ENCODE data around the gene RNF26.
A peak's percentile ranks its signal among the peaks of the same experiment; 100 is the strongest.
"Not testable (repeated sequence)": the region's sequence is repeated elsewhere in the genome, so short reads cannot be mapped to it uniquely, and the experiment has no call there.

Gene RNF26

DNA sequence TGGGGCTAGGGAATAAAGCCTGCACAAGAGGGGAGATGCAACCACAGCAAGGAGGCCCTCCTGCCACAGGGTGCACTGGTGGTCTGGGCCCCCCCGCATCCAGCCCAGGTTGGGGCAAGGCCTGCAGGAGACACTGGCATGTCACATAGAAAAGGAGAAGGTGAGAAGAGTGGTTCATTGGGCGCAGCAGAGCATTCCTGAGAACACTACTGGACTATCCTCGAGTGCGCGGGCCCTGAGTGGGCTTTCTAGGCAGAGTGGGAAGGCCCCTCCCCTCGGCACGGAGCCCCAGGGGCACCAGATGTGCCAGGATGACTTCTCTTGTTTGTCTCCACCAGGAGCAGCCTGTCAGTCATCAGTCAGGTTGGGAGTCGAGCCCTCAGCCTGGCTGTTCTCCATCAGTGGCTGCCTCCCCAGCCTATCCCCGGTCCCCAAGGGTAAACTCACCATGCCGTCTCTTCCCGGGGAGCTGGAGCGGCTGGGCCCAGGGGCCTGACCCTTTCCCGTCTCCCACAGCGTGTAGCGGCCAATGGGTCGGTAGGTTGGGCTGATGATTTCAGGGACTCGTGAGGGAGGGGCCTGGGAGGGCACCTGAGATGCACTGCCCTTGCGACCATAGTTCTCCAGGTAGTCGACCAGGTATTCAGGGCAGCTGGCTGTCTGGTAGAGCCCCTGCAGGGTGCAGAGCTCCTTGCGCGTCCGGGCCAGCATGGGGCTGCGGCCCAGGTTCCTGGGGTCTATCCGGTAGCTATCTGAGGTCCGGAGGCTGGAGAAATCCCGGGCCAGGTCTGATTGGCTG lies 38.1 kb downstream of the RNF26 start:
- DNase-seq: no peak

DNA sequence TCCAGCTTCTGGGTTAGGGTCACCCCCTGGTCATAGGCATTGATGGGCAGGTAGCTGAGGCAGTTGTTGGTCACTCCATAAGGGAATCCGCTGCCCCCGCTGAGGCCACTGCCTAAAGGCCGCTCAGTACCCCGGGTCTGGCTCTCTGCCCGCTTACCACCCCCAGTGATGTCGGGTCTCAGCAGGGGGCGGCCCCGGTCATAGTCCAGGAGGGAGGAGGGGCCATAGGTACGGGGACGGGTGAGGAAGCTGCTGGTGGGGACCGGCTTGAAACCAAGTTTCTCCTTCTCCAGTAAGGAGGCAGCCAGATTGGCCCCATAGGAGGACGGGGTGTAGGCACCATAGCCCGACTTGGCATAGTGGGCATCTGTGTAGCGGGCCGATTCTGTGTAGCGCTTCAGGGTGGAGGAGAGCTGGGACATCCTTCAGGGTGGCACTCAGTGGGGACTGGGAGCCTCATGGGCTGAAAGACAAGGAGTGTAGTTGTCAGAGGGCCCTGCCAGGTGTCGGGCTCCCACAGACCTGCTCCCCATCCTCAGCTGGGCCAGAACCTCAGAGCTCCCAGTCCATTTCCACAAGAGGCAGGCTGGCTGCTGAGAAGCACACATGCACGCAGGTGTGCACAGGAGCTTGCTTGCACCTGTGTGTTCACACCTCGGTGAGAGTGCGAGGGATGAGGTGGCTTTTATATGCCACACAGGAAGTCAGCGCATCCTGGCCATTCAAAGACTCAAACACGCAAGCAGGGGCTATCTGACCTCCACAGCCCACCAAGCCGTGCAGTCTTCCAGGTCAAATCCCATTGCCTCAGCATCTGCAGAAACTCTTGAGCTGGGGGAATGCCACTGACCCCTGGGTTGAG lies 39.0 kb downstream of the RNF26 start:
- no peak for DNase-seq

DNA sequence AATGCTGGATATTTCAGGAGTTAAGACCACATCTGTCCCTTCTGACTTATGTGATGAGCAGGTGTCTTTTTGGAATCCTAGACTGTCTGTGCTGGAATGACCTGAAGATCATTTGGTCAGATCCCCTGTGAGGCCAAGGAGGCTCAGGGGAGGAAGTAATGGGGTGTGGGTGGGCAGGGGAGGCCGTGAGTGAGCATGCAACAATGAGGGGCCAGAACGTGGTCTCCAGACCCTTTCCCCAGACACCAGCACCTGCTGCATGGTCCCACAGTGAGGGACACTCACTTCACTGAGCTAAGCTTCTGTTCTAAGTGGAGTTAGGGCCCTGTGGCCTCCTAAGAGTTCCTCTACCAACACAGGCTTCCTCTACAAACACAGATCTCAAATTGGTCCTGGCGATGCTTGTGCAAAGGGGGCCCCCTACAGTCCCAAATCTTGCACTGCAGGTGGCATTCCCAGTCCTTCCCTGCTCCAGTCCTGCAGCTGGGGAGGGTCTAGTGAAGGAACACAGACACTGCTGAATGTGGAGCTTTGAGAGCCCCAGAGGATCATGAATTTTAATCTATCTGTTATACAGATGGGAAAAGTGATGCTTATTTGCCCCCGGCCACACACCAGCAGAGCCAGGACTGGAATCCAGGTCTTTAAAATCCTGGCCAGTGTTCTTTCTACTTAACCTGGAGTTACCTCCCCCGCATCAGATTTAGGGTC lies 39.7 kb downstream of the RNF26 start:
- peak; percentile 53 for DNase-seq

DNA sequence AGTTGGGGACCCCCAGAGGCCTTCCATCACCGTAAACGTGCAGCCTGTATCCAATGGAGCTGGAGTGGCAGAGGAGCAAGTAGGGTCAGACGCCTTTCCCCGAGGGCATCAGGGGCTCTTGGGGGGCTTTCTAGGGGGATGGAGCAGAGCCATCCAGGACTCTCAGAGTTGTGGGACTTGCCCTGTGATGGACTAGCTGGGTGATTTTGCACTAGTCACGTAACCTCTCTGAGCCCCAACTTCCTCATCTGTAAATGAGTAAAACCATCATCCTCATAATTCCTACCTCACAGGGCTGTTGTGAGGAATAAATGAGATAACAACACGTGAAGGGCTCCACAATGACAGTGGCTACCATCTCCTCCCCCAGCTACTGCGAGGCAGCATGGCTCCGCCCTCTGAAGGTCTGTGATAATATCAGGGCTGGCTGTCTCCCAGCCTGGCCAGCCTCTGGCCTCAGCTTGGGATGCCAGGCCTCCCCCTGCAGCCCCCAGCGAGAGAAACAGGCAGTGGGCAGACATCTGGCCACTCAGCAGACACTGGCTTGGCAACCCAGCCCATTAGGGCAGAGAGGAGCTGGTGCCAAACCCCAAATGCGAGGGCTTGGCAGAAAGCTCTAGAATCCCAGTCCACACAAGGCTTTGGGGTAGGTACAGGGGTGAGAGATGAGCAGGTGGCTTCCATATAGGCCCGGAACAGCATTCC lies 40.5 kb downstream of the RNF26 start:
- no peak for DNase-seq

DNA sequence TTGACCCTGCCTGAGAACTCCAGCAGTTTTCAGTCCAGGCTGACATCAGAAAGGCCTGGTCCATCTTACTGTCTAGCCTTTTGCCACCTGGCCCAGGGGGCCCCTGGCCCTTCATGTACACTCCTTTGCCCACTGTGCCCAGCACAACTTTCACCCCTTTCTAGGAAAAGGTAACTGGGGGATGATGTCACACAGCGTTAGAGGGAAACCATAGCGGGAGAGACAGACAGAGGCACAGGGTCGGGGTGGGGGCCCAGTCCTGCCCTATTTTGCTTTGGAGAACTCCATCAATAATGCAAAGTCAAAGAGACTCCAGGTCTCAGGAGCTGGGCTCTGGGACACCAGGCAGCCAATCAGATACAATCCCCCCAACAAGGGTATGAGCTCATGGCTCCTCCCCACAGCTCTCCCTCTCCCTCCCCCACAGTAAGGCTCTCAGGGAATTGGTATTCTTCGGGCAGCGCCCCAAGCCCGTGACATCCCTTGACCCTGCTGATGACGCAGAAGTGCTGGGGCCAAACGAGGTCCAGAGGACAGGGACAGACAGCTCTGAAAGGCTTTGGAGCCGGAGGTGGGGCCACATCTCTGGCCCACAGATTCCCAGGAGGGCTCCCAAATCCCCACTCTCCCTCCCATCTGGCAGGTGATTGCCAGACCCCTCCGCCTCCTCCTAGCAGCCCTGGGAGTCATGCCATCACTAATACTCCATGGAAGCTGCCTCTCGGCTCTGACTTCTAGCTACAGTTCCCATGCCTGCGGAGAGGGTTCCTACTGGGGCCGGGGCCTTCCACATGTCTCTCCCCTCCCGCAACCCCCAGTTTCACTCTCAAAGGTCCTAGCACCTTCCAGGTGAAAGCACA lies 41.2 kb downstream of the RNF26 start:
- DNase-seq: no peak

DNA sequence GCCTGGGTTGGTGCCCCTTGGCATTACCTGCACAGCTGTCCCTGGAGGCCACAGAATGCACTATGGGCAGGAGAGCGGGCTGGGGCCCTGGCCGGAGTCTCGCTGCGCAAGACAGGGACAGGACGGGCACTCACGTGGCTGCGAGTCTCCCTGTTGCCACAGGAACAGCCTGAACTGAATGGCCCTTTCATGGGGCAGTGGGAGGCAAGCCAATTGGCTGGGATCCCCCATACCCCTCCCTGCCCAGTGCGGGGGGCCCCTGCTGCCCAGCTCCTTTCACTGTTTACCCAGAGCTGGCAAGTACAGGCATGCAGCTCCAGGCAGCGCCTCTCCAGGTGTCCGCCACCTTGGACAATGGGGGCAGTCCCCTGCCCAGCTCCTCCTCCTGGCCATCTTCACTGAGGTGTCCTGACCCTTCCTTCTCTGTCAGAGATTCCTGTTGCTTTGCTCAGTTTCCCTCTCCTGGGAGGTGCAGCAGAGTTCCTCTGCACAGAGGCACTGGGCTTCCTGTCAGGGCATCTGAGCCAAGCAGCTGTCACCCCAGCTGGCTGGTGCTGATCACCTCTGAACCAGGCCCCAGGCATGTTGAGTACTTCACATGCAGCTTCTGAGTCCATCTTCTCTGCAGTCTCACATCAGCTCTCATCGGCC lies 42.0 kb downstream of the RNF26 start:
- no peak for DNase-seq

DNA sequence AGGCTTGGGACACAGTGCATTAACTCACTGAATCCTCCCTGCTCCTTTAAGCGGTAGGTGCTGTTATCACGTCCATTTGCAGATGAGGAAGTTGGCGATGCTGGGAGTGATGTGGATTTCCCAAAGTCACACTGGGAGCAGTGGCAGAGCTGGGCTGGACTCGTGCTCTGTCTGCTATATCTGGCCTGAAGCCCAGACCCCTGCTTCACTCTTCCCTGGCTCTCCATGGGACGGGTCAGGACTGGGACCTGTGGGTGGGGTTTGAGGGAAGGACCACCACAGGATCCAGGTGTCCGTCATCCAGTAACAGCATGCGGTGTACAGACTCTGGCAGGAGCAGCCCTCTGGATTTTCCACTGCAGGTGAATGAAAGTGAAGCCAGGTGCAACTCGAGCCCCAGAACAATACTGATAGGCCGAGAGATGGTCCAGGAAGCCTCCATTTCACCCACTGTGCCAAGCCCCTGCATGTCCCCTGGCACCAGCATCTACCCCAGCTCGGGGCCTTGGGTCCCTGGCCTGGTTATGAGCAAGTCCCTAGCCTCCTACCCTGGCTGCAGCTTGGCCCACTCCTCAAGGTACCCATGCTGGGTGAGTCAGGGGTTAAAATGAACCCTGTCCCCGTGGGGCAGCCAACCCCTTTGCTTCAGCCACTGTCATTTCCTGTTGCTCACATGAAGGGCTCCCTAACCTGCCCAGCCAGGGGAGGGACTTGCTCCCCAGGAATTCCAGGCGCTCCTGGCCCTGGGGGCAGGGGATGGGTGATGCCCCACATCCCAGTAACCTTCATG lies 43.0 kb downstream of the RNF26 start:
- DNase-seq: no peak

DNA sequence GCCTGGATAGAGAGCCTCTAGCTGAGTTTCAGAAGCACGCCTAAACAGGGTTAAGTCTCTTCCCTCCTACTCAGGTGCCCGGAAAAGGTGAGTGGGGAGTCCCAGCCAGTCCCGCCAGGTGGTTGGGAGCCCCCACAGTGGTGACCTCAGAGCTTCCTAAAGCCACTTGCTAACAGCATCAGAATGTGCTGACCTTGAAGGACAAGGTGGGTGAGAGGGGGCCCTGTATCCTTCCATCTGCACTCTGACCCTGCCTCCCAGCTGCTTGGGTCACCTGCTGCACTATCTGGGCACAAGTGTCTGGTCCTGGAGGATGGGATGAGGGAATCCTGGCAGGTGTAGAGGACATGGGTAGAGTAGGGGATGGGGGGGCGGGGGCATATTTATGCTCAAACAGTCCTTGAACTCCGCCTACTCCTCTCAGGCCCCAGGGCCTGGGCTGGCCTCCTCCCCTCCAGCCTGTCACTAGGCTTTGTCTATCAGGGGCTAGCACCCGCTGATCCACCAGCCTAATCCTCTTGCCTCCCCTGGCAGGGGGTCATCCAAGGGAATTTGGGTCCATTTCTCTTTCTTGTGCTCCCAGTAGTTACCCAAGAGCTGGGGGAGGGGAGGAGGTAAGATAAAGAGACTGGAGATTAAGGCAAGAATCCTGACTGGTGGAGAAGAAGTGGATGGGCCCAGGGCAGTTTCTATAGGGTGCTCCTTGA lies 43.8 kb downstream of the RNF26 start:
- no peak for DNase-seq

DNA sequence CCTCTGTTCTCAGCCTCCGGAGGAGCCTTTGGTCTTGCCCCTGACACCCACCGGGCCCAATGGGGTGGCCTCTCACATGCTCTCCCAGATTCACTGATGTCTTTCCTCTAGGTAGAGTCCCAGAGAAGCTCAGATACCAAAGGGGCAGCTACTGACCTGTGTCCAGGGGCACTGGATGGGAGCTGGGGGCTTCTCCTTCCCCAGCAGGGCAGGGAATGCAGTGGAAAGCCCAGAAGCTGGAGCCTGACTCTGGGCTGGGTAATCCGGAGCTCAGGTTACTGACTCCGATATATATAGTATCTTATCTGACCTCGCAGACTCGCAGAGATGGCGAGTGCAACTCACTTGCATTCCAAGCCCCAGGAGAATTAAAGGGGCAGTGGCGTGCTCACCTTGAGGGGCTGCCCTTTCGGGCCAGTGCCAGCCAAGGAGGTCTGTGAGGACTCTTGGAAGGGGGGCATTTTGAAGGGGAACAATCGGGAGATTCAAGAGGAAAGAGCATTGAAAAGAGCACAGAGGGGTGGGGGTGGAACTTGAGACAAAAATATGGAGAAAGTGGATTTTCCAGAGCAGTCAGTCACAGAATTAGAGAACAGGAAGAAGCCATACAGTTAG lies 44.6 kb downstream of the RNF26 start:
- no peak for DNase-seq

DNA sequence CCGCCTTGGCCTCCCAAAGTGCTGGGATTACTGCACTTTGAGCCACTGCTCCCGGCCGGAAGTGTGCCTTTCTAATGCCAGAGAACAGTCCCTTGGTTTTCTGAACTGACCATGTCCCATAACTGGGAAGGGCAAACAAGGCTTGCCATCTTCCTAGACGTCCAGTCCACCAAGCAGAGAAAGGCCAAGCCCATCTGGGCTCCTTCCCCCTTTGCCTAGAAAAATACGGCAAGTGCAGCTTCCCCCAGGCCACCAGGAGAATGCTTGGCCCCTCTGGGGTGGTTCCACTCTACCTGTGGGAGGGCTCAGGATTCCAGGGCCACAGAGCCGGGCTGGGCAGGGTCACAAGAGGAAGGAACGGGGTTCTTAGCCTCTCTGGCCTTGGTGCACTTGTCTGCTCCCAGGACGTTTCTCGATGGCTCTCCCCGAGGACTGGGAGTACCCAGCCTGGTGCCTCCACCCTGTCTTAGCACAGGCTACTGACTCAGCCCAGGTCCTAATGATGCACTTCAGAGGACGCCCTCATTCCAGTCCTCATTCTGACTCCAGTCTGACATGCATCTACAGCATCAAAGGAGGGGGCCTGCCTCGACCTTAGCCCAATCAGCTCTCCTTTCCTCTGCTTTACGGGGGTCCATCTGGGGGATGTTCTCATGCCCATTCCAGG lies 46.0 kb downstream of the RNF26 start:
- DNase-seq: no peak

DNA sequence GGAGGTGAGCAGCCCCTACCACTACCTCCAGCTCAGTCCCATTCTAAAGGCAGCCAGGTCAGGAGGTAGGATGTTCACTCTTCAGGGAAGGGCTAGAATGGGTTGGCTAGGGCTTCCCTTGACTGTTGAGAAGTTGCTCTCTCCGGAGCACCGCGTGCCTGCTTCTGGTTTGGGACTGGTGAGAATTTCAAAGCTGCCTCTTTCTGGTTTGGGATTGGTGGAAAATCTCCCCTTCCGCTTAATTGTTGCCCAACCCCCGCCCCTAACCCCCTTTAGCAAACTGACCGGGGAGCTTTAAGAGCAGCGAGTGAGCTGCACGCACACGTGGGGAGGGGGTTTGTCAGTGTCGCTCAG lies 46.5 kb downstream of the RNF26 start:
- no peak for DNase-seq

DNA sequence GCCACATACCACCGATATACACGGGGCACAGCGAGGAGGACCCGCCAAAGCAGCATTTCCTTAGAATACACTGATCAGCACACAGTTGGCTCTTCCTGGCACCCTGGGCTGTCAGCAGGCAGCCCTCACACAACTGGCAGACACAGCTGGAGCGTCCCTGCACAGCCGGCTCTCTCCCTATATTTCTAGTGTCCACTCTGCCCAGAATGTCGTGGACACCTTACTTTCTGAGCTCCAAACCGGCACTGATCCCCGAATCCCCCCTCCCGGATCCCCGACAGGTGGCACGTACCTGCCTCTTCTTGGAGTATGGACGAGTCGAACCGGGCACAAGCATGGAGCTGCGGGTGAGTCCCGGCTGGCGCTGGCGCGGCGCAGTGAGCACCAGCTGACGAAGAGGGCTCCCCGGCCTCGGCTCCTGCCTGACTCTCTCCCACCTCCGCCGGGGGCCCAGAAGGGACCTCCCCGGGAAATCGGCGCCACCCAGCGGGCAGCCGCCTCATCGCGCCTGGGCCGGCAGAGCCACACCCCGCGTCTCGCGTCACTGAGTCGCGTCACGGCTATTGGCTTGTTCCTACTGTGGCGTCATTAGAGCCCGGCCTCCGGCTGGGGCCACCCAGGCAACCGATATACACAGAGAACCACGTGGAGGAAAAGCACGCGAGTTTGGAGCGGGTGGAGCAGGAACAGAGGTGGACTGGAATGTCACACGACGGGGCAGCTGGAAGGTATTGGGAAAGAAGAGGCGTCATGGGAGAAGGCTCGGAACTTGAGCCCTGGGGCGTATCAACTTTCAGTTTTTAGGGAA lies 47.1 kb downstream of the RNF26 start, which contains the start of gene USP2:
Gene USP2, minus strand, starts transcription at position 510 of the 808 bp plus-strand sequence. CDS start 8,210 bp downstream, outside the sequence.
- DNase-seq: peak; percentile 91

DNA sequence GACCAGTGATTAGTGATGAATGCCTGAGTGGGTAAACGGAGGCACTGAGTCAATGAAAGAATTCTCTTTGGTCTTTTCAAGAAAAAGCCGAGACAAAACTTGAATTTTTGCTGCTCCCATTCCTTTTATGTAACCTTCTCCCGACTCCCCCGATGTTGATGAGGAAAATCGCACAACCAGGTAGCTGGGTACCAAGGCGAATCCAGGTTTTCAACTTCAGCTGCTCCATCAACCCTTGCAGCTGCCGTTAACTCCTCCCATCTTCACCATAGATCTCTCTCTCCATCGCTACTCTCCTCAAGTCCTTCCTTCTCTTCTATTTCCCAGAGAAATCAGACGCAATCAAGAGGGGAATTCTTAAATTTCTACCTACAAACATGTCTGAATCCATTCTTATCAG lies 47.8 kb downstream of the RNF26 start:
- DNase-seq: no peak

DNA sequence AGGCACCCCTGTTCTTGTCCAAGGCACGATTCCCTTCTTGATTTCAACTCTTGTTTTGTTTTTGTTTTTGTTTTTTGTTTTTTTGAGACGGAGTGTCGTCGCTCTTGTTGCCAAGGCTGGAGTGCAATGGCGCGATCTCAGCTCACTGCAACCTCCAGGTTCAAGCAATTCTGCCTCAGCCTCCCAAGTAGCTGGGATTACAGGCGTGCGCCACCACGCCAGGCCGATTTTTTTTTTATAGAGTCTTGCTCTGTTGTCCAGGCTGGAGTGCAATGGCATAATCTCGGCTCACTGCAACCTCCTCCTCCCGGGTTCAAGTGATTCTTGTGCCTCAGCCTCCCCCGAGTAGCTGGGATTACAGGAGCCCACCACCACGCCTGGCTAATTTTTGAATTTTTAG lies 48.2 kb downstream of the RNF26 start:
- DNase-seq: not testable (repeated sequence)

DNA sequence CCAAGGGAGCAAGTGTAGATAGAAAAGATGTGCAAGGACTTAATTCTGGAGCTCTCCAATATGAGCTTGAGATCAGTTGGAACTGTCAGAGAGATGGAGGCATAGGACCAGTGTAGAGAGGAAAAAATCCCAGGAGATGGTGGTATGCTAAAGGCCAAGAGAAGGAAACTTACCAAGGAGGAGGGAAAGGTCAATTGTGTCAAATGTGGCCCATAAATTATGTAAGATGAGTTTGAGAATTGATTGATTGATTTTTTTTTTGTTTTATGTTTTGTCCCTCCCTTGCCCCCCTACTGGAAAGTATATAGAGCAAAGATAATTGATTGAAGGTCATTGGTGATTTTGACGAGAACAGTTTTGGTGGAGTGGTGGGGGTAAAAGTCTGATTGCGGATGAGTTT lies 50.0 kb downstream of the RNF26 start:
- no peak for DNase-seq
